Activated T-cell treated with anti-CD3 and anti-CD28 coated beads, Interleukin-2, amount 50 U/mL, for 4 hours (primary cell): ENCODE results near the gene NOS2. TPM values are rescaled to one million over a fixed set of nuclear protein-coding genes. Genes with fewer than 3 reads are reported as not detected.
"Not testable (repeated sequence)": the region's sequence is repeated elsewhere in the genome, so short reads cannot be mapped to it uniquely, and the experiment has no call there.

Experiments
- ATAC-seq, 2 donors: fragments of 200-7000 bp; cut with Tn5 transposase; one replicate each; pipeline ENCODE4 v1.10.0; 2021
- DNase-seq: peaks from one replicate; pipeline ENCODE4 v3.0.0-alpha.2; 2020
- H3K27me3 Mint-ChIP-seq: one replicate; pipeline ENCODE4 v1.8.0; 2021; ENCODE audit warnings: low read depth, mixed read lengths
- H3K36me3 Mint-ChIP-seq: one replicate; pipeline ENCODE4 v1.8.0; 2022; ENCODE audit warnings: mixed read lengths; ENCODE audit not compliant: insufficient read depth
- H3K4me1 Mint-ChIP-seq: one replicate; pipeline ENCODE4 v1.8.0; 2021; ENCODE audit warnings: low read depth, mixed read lengths
- H3K4me3 Mint-ChIP-seq: one replicate; pipeline ENCODE4 v1.8.0; 2021; ENCODE audit warnings: mild to moderate bottlenecking, moderate library complexity, mixed read lengths
- H3K9me3 Mint-ChIP-seq: one replicate; pipeline ENCODE4 v1.8.0; 2021; ENCODE audit warnings: mixed read lengths
- total RNA-seq, 3 donors: library from RNA; stranded (reverse); gene quantifications; one replicate each; pipeline ENCODE4 v1.2.1, GENCODE V29; 2021

NOS2 gene
- total RNA-seq, 3 donors from 2014 or later = not detected

DNA sequence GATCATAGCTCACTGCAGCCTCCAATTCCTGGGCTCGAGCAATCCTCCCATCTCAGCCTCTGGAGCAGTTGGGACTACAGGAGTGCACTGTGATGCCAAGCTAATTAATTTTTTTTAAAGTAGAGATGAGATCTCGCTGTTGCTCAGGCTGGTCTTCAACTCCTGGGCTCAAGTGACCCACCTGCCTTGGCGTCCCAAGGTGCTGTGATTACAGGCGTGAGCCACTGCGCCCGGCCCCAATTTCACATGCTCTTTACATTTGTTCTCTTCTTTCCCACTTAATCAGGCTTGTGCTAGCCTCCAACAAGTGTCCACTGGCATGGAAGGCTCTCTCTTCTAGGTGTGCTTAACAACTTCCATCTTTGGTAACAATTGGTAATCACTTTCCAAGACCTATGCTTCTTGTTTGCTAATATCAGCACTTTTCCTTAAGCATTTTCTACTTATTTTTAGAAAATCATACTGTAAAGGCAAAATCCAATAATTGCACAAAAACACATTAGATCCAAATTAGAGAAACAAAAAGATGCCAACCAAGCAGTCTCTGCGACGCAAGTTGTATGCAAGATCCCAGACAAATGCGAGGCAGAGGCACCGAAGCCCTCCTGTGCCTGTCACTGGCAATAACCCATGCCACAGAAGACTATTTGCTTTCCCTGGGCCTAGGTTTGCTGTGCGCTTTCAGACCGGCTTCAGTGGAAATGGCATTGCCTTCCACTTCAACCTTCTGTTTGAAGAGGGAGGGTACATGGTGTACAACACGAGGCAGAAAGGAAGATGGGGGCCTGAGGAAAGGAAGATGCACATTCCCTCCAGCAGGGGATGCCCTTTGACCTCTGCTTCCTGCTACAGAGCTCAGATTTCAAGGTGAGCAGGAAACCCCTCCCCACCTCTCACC, 52.6 kb downstream of the NOS2 start:
- Mint-ChIP-seq H3K36me3 (no peaks in the 10 kb centered on the region), H3K27me3 (no peaks in the 10 kb centered on the region), H3K9me3 (no peaks in the 10 kb centered on the region), H3K4me1 (no peaks in the 10 kb centered on the region), H3K4me3 (no peak overlapping the region)
- DNase-seq = no peak
- no peak for ATAC-seq

DNA sequence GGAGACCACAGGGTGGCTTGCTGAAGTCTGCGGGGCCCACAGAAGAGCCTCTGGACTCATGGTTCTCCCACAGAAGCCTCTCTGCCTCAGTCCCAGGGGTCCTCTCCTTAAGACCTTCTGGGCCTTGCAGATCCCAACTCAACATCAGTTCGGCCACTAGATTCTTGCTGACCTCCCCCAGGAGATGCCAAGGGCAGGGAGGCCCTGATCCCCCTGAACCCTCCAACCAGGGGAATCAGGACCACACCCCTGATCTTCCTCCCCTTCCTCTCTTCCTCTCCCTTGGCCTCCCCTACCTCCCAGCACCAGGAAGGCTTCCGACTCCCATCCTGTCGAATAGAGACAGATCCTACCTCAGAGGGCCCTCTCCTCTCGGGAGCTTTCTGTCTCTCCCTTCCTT, 53.4 kb downstream of the NOS2 start:
- Mint-ChIP-seq H3K9me3 (no peaks in the 10 kb centered on the region), H3K27me3 (no peaks in the 10 kb centered on the region), H3K4me1 (no peaks in the 10 kb centered on the region), H3K36me3 (no peaks in the 10 kb centered on the region), H3K4me3 (no peak overlapping the region)
- DNase-seq = no peak
- no peak for ATAC-seq

DNA sequence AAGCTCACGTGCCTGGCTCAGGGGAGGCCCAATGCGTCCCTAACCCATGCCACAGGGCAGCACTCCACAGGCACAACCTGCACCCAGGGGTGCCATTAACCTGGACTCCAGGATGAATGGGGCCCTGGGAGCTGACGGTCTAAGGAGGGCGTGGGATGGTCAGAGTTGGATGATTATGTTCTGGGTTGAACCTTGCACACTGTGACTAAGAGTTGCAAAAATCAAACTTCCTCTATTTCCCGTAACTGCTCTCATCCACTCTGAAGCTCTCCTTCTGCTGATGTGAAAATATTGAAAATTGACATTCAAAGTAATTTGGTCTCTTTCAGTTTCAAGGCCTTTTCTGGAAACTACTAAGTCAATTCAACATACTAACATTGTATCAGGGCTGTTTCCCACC, 54.0 kb downstream of the NOS2 start:
- DNase-seq, H3K36me3 Mint-ChIP-seq, H3K4me1 Mint-ChIP-seq, H3K4me3 Mint-ChIP-seq, H3K9me3 Mint-ChIP-seq, H3K27me3 Mint-ChIP-seq, ATAC-seq: not testable (repeated sequence)

DNA sequence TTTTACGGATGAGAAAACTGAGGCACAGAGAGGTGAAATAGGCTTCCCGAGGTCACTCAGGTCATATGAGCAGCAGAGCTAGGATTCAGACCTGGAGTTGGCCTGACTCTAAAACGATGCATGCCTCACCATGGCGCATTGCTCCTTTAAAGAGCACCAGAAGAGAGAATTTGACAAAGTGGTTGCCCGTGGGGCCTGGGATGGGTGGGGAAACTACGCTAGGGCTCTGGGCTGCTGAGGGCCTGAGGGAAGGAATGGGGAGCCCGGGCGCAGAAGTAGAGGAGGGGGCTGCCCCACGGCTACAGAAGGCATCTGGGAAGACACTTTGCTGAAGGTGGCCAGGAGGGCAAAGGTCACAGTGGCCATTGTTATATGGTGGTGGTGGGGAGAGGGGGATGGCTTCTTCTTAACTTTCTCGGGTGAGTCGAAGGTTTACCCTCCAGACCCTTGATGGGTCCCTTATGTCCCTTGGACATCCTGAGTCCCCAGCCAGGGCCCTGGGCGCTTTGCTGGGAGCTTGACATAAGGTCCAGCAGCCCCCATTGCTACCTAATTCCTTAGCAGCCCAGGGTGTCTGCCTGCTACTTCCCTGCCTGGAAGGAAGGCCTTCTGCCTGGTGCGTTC, 55.0 kb downstream of the NOS2 start:
- not testable (repeated sequence) for H3K36me3 Mint-ChIP-seq, H3K4me1 Mint-ChIP-seq, ATAC-seq, H3K9me3 Mint-ChIP-seq, H3K4me3 Mint-ChIP-seq, H3K27me3 Mint-ChIP-seq, DNase-seq

DNA sequence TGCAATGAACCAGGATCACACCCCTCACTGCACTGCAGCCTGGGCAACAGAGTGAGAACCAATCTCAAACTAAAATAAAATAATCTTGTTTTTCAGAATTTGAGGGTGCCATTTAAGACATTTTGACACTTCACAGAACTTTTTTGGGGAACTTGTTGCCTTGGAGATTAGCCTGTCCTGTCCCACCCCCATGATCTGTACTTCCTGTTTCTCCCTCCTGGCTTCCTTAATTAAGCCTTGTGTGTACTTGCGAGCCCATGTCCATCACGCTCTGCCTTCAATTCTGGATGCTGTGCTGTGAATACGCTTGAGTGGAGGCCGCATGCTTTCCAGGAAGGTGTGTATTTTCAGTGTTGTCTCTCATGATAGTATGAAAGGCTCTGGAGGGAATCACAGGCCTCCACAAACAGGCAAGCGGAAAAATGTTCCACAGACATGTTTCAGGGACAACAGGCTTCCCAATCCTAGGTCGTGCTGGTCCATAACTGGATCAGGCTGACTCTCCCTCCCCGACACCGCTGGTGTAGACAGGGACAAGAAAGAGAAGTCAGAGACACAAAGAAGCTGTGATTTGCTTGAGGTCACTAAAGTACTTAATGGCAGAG, 56.9 kb downstream of the NOS2 start:
- Mint-ChIP-seq H3K36me3 (no peaks in the 10 kb centered on the region), H3K4me1 (no peaks in the 10 kb centered on the region), H3K4me3 (no peak overlapping the region), H3K9me3 (no peaks in the 10 kb centered on the region), H3K27me3 (peaks cover 7% of the 10 kb centered on the region)
- DNase-seq (no peak), ATAC-seq (no peak)

DNA sequence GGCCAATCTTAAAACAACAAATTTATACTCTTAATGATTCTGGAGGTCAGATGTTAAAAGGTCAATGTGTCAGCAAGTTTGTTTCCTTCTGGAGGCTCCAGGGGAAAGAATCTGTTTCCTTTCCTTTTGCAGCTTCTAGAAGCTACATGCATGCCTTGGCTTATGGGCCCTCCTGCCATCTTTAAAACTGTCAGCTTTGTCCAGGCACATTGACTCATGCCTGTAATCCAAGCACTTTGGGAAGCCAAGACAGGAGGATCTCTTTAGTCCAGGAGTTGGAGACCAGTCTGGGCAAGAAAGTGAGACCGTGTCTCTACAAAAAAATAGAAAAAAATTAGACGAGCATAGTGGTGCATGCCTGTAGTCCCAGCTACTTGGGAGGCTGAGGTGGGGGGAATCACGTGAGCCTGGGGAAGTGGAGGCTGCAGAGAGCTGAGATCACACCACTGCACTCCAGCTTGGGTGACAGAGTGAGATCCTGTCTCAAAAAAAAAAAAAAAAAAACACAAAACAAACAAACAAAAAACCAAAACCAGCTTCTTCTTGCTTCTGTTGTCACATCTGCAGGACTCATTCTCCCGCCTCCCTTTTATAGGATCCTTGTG, 58.3 kb downstream of the NOS2 start:
- no peak for ATAC-seq
- Mint-ChIP-seq H3K4me3 (no peak overlapping the region), H3K9me3 (no peaks in the 10 kb centered on the region), H3K27me3 (peaks cover 7% of the 10 kb centered on the region), H3K36me3 (no peaks in the 10 kb centered on the region), H3K4me1 (peaks cover 2% of the 10 kb centered on the region)
- no peak for DNase-seq

DNA sequence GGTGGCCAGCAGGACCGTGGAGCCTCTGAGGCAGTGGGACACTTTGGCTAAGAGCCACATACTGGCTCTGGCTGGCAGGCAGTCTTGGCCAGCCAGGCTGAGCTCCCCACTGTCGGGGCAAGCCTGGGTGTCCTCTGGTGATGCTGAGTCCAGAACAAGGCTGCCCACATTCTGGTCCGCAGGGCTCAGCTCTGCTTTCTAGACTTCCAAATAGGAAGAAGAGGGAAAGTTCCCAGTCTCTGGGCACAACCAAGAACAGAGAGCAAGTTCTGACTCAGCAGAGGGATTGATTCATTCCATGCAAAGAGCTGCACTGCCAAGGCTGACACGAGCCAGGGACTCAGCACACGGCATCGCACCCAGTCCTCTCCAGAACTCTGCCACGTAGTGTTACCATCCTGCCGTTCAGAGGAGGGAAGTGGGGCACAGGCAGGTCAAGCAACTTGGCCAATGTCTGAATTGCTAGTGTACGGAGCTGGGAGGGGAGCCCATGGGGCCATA, 58.9 kb downstream of the NOS2 start:
- DNase-seq (no peak), ATAC-seq (no peak)
- H3K4me3 Mint-ChIP-seq = no peak overlapping the region
- no peaks in the 10 kb centered on the region for H3K36me3 Mint-ChIP-seq
- H3K9me3 Mint-ChIP-seq = no peaks in the 10 kb centered on the region
- peaks cover 7% of the 10 kb centered on the region for H3K27me3 Mint-ChIP-seq
- H3K4me1 Mint-ChIP-seq = peaks cover 2% of the 10 kb centered on the region

DNA sequence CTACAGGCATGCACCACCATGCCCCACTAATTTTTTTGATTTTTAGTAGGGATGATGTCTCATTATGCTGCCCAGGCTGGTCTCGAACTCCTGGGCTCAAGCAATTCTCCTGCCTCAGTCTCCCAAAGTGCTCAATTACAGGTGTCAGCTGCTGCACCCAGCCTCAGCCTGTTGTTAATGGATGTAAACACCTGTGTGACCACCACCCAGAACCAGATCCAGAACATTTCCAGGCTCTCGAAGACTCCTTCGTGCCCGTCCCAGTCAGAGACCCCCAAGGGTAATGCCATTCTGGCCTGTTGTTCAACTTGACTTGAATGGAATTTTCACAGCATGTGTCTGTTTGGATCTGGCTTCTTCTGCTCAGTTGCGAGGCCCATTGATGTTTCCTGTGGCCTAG, 59.8 kb downstream of the NOS2 start:
- H3K9me3 Mint-ChIP-seq, H3K4me3 Mint-ChIP-seq, H3K4me1 Mint-ChIP-seq, H3K36me3 Mint-ChIP-seq, DNase-seq, ATAC-seq: not testable (repeated sequence)
- H3K27me3 Mint-ChIP-seq = peaks cover 14% of the 10 kb centered on the region

DNA sequence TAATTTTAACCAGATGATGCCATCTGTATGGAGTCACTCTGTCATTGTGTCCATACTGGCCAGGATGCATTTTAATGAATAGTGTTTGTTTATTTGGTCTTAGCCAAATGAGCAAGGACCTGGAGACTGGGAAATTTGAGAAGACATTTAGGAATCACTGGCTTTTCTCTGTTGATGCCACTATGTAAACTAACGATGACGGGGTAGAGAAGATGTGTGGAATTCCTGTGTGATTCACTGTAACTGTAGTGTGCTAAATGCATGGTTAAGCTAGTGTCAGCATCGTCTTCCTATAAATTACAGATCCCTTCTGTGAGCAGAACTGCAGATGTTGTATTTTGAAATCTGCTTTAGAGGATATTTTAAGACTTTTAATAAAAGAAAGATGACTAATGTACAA, 66.6 kb downstream of the NOS2 start:
- H3K4me3 Mint-ChIP-seq = no peak overlapping the region
- no peaks in the 10 kb centered on the region for H3K9me3 Mint-ChIP-seq
- no peaks in the 10 kb centered on the region for H3K36me3 Mint-ChIP-seq
- peaks cover 30% of the 10 kb centered on the region for H3K27me3 Mint-ChIP-seq
- ATAC-seq (no peak), DNase-seq (no peak)
- H3K4me1 Mint-ChIP-seq = peaks cover 2% of the 10 kb centered on the region

DNA sequence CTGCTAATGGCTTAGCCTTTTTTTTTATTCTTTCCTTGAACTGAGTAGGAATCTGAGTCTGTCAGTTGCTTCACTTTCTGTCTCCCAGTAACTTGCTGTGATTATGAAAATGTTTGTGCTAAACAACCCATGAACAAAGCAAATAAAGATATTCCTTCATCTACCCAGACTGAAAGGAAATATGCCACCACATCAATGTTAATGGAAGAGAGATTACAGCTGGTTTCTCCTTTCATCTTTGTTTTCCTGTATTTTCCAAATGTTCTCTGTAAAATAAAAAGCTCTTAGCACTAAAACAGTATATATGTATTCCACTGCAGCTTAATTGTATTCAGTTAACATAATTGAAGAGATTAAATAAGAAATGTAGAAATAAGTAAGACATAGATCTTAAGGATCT, 67.6 kb downstream of the NOS2 start:
- H3K4me1 Mint-ChIP-seq, H3K4me3 Mint-ChIP-seq, ATAC-seq, DNase-seq, H3K36me3 Mint-ChIP-seq, H3K9me3 Mint-ChIP-seq: not testable (repeated sequence)
- H3K27me3 Mint-ChIP-seq = peaks cover 30% of the 10 kb centered on the region

DNA sequence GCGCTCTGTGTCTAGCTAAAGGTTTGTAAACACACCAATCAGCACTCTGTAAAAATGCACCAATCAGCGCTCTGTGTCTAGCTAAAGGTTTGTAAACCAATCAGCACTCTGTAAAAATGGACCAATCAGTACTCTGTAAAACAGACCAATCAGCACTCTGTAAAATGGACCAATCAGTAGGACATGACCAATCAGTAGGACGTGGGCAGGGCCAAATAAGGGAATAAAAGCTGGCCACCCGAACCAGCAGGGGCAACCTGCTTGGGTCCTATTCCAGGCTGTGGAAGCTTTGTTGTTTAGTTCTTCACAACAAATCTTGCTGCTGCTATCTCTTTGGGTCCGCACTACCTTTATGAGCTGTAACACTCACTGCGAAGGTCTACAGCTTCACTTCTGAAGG, 74.3 kb downstream of the NOS2 start:
- not testable (repeated sequence) for H3K9me3 Mint-ChIP-seq, DNase-seq, ATAC-seq, H3K4me1 Mint-ChIP-seq, H3K36me3 Mint-ChIP-seq, H3K4me3 Mint-ChIP-seq
- peaks cover 12% of the 10 kb centered on the region for H3K27me3 Mint-ChIP-seq

DNA sequence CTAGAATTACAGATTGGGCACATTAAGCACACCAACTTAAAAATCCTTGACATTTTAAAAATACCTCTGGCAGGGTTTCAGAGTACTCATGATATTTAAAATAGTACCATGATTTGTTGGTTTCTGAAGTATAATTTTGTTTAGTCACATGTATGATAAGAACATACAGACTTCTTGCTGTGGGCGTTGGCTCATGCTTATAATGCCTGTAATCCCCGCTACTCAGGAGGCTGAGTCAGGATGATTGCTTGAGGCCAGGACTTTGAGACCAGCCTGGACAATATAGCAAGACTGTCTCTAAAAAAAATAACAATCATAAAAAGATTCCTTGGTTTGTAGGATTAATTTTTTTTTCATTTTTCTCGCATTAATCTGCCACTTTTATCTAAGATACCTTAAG, 78.5 kb downstream of the NOS2 start:
- no peak for DNase-seq
- ATAC-seq = no peak
- Mint-ChIP-seq H3K36me3 (no peaks in the 10 kb centered on the region), H3K9me3 (no peaks in the 10 kb centered on the region), H3K27me3 (peaks cover 4% of the 10 kb centered on the region), H3K4me1 (no peaks in the 10 kb centered on the region), H3K4me3 (no peak overlapping the region)
